ENCODE data around the gene GIT1. TPM values are rescaled to one million over a fixed set of nuclear protein-coding genes. Genes with fewer than 3 reads are reported as not detected.

The GIT1 gene
- total and polyA plus RNA-seq, 2 donors (not counting 3 experiments of a cell fraction or from before 2014, with no cell fraction given) = 75.5 to 92.5 TPM

DNA sequence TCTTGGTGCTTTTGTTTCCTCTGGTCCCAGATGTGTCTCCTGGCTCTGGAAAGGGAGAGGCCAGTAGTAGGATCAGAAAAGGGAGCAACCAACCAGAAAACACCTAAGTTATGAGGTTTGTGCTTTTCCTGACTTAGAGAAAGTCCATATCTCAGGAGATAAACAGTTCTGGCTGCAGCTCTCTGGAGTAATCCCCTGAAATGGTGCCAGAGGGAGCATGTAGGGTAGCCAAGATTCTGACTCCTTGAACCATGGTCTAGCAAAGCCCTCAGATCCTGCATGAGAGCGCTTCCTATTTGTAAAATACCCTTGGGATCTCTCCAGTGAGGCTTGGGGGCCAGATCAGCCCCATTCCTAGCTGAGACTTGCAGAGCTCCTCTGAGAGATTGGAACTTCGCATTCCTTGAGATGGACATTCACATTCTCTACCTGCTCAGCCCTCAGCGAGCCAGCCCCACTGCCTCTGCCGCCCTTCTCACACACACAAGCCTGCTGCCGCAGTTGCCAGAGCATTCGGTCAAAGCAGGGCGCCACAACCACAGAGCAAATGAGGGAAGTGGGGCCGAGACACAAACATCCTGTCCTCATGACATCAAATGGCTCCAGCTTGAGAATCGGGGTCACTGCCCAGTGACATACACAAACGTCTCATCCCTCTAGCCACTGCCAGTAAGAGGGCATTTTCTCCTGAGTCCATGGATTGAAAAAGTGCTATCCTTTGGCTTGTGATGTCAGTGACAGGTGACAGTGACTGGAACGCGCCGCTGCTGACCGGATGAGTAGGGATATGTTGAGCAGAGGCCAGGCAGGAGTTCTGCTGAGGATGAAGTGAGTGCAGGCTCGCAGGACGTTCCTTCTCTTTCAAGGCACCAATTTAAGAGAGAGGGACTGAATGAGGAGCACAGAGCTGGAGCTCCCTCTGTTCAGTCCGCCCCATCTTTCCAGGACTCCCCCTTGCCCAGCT, 27.6 kb downstream of the GIT1 start:
- TF ChIP-seq FOS (IDR thresholded peaks at IDR 0.05; ENCODE audit: borderline replicate concordance, insufficient read depth, low read length) (no peak), MYC (IDR thresholded peaks at IDR 0.05; ENCODE audit: low read depth, low read length) (no peak), GATA2 (IDR thresholded peaks at IDR 0.05; ENCODE audit: insufficient read depth, insufficient read length, low read depth, low read length) (no peak), JUN (IDR thresholded peaks at IDR 0.05; ENCODE audit: borderline replicate concordance, insufficient read depth, insufficient read length, low read depth) (no peak), POLR2AphosphoS5 (IDR thresholded peaks at IDR 0.05; ENCODE audit: insufficient read depth, low read depth, low read length) (no peak), EZH2 (IDR thresholded peaks at IDR 0.05; ENCODE audit: borderline replicate concordance, low read depth, low read length, severe bottlenecking) (no peak), POLR2A (IDR thresholded peaks at IDR 0.05; ENCODE audit: low read depth, low read length) (no peak)
- TF ChIP-seq, protein P1, sequence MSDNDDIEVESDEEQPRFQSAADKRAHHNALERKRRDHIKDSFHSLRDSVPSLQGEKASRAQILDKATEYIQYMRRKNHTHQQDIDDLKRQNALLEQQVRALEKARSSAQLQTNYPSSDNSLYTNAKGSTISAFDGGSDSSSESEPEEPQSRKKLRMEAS (IDR thresholded peaks at IDR 0.05; ENCODE audit: insufficient read depth, insufficient read length) = no peak
- TF ChIP-seq, protein P2, sequence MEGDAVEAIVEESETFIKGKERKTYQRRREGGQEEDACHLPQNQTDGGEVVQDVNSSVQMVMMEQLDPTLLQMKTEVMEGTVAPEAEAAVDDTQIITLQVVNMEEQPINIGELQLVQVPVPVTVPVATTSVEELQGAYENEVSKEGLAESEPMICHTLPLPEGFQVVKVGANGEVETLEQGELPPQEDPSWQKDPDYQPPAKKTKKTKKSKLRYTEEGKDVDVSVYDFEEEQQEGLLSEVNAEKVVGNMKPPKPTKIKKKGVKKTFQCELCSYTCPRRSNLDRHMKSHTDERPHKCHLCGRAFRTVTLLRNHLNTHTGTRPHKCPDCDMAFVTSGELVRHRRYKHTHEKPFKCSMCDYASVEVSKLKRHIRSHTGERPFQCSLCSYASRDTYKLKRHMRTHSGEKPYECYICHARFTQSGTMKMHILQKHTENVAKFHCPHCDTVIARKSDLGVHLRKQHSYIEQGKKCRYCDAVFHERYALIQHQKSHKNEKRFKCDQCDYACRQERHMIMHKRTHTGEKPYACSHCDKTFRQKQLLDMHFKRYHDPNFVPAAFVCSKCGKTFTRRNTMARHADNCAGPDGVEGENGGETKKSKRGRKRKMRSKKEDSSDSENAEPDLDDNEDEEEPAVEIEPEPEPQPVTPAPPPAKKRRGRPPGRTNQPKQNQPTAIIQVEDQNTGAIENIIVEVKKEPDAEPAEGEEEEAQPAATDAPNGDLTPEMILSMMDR (IDR thresholded peaks at IDR 0.05; ENCODE audit: extremely low read depth in 1 of 2, insufficient read depth in 1 of 2, low read depth in 1 of 2, low read length in 2 of 2) = no peak
- Histone ChIP-seq H3K9me3 (replicated peaks; ENCODE audit: control insufficient read depth, insufficient read depth, low read length) (no peaks in the 10 kb centered on the region), H3K36me3 (ENCODE audit: control insufficient read depth in 2 of 2, extremely low read depth in 1 of 2, insufficient read depth in 2 of 2, low read length in 2 of 2) (no peaks in the 10 kb centered on the region), H3K4me2 (ENCODE audit: insufficient read depth, low read length) (no peak overlapping the region), H2AFZ (ENCODE audit: low read depth, low read length) (no peak overlapping the region), H3K27me3 (ENCODE audit: control insufficient read depth in 2 of 2, insufficient read depth in 2 of 2, low read length in 2 of 2) (no peaks in the 10 kb centered on the region), H4K20me1 (replicated peaks; ENCODE audit: control insufficient read depth, extremely low read depth, insufficient read depth, low read length) (no peaks in the 10 kb centered on the region), H3K9ac (replicated peaks; ENCODE audit: extremely low read depth, insufficient read depth, low read length) (no peak overlapping the region), H3K9me1 (replicated peaks; ENCODE audit: control insufficient read depth, extremely low read depth, insufficient read depth, low read length) (no peaks in the 10 kb centered on the region), H3K27ac (ENCODE audit: insufficient read depth, low read depth, low read length) (no peak overlapping the region), H3K79me2 (ENCODE audit: control insufficient read depth, insufficient read depth, low read length) (no peaks in the 10 kb centered on the region), H3K4me1 (ENCODE audit: control insufficient read depth, extremely low read depth, insufficient read depth, low read length) (peaks cover 8% of the 10 kb centered on the region), H3K4me3 (replicated peaks in 1 of 3; ENCODE audit: insufficient read depth in 1 of 3, low read depth in 1 of 3, low read length in 3 of 3) (no peak overlapping the region)
- CTCF ChIA-PET = interaction anchor here (1.0 to 1.3 kb wide), 3 partner anchors 25 to 192 kb away, joined by 3 to 4 read pairs (median 3); no protein-coding TSS in a partner anchor
- dilution Hi-C loops (cut with MboI; ENCODE audit: extremely low pct_ligation_motif_present, low sequenced_read_pairs) = no loop called here
- intact Hi-C loops (cut with micrococcal nuclease) = no loop called here
- no peak for DNase-seq (ENCODE audit: low read depth, low spot score)
- FAIRE-seq = no peak
- POLR2A ChIA-PET = no interaction called here
- BruUV-seq (replicated peaks) = no TSS peak
